ENCODE results near the gene PLXNB1.
"Not testable (repeated sequence)": the region's sequence is repeated elsewhere in the genome, so short reads cannot be mapped to it uniquely, and the experiment has no call there.

PLXNB1 gene

DNA sequence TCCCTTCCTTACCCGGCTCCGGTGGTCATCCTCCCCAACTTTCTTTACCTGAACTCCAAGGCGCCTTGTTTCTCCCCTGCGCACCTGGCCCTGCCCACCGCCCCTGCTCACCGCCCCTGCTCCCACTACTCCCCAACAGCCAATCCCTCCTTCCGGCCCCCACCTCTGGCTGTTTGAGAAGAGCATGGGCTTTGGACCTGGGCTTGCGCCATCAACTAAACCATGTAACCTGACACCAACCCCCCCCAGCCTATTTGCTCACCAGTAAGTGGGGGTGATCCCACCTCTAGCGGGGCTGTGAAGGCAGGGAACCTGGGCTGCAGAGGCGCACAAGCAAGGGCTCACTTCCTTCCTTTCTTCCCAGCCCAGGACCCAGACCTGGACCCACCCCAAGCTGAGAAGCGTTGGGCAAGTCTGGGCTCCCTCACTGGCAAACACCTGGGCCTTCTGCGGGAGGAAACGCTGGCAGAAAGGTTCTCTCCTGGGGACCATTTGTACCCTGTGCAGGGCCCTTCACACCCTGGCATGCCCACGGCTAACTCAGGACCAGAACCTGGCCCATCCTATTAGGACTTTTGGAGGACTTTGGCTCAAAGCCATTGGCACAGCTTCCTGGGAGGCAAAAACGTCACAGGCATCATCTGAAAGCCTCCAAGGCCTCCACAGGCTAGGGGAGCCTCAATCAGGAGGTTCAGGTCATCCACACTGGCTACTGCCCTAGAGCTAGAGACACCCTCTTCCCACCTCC is at the start of gene PLXNB1:
PLXNB1 (minus strand) TSS at position 127 of the 748 bp plus-strand sequence. CDS start 5,475 bp downstream, outside the sequence.
- DNase-seq (ENCODE audit: low read depth): no peak

GRCh38 chr3:48478626-48479555 is 49.0 kb upstream of the PLXNB1 start:
- no peak for DNase-seq (ENCODE audit: low read depth)

DNA sequence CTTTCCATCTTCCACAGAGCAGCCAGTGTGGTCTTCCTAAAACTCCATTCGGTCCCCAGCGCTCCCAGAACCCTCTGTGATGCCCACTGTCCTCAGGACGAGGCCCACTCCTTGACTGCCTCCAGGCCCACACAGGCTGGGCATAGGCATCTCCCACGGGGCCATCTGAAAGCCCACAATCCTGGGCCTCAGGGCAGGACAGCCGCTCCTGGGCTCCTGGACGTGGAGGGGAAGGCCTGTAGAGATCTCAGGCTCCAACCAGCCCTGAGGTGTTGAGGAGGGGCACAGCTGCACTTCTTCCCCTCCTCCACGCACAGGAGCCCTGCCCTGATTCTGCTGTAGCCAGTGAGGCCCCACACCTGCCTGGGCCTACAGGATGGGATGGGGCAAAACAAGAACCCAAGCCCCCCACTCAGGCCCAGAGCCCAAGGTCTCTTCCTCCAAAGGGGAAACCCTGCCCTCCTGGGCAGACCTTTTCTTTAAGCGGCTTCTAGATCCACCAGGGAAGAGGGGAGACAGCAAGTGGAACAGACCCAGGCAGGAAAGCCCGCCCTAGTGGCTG is 48.2 kb upstream of the PLXNB1 start:
- DNase-seq (ENCODE audit: low read depth): no peak

- no peak for DNase-seq (ENCODE audit: low read depth)
Measured at GRCh38 chr3:48476426-48477053, 46.7 kb upstream of the PLXNB1 start.

DNA sequence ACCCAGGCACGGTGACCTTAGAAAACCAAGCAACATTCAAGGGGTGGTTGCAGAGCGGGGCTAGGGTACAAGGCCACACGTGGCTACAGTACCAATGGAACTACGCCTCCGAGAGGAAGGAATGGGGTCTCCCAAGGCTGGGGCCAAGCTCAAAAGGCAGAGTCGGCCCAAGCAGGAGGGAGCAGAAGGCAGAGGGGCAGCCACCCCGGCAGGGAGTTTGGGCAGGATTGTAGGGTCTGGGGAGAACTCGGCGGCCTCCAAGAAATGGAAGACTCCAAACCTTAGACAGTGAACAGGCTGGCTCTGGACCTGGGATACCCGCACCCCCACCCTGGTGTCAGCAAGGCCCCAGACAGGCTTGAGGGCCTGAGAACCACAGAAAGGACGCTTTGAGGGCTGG is 45.3 kb upstream of the PLXNB1 start:
- no peak for DNase-seq (ENCODE audit: low read depth)

- no peak for DNase-seq (ENCODE audit: low read depth)
Measured at GRCh38 chr3:48474619-48475018, 44.7 kb upstream of the PLXNB1 start.

GRCh38 chr3:48474031-48474430 is 44.1 kb upstream of the PLXNB1 start:
- not testable (repeated sequence) for DNase-seq (ENCODE audit: low read depth)

GRCh38 chr3:48473617-48473952 is 43.7 kb upstream of the PLXNB1 start:
- DNase-seq (ENCODE audit: low read depth): no peak

DNA sequence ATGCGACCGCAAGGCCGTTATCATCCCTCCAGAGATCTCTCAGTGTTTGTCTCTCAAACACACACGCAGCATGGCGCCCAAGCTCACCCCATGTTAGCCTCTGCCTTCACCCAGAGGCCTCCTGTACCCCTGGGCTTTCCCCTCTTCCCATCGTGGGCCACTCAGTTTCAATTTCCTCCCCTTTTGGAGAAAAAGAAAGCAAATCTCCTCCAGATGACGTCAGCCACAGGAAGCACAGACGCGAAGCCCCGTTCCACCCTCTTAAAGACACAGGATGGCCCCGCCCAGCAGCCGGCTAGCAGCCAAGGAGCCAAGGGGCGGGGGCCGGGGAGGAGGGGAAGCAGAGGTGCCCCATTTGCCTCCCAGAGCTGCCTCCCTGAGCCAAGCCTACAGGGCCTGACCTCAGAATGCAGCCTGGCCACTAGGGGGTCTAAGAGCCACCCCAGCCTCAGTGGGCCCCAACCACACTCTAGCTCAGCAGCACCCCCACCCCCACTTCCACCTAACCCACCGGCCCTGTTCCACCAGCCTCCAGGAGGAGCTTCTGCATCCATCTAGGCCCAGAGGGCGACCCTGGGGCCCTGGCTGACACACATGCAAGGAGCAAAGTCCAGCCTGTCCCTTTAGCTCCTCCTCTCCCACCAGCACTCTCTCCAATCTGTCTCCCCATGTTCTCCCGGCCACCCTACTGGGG is 43.2 kb upstream of the PLXNB1 start:
- peak; percentile 92 for DNase-seq (ENCODE audit: low read depth)

- no peak for DNase-seq (ENCODE audit: low read depth)
Measured at GRCh38 chr3:48472673-48472922, 42.7 kb upstream of the PLXNB1 start.

DNA sequence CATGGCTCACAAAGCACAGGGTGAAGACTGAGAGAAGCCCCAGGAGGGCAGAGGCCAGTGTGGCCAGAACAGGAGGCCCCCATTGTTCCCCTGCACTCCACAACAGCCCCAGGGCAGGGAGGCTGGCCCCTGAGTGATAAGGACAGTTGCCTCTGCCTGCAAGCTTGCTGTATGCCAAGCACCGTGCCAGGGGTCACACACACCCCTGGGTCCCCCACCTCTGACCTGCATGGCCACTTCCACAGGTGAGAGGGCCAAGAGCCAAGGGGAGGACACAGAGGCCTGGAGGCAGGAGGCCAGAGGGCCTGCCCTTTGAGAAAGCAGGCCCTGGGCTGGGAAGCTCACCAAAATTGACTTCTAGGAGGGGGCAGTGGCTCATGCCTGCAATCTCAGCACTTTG is 40.4 kb upstream of the PLXNB1 start:
- DNase-seq (ENCODE audit: low read depth): no peak

DNA sequence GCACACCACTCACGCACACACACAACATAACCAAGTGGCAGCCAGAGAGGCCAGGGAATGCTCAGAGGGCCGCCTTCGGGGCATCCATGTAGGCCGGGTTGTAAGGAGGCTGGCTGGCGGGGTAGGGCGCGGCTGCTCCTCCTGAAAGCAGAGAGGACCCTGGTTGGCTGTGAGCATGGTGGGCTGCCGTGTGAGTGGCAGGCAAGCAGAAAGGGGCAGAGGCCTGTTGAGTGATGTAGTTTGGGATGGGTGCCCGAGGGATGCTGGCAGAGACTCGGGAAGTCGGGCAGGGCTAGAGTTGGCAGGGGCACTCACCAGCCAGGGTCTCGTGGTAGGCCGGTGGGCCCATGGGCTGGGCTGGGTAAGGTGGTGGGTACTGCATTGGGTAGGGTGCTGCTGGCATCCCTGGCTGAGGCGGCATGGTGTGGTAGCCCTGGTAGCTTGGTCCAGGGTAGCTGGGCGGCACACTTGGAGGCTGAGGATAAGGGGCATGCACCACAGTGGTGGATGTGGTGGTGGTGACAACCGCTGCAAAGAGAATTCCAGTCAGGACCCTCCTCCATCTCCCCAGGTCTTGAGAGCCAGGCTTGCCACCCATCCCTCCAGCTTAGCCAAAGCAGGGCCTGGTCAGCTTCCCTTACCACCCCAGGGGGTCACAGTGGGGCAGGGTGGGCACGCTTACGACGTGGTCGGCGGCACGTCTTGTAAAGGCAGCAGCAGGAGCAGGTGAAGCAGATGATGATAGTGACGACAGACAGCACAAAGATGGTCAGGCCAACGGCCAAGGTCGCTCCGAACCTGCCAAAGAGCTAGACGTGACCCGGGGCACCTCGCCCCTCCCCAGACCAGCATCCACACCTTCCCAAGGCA is 39.4 kb upstream of the PLXNB1 start:
- DNase-seq (ENCODE audit: low read depth): no peak

DNA sequence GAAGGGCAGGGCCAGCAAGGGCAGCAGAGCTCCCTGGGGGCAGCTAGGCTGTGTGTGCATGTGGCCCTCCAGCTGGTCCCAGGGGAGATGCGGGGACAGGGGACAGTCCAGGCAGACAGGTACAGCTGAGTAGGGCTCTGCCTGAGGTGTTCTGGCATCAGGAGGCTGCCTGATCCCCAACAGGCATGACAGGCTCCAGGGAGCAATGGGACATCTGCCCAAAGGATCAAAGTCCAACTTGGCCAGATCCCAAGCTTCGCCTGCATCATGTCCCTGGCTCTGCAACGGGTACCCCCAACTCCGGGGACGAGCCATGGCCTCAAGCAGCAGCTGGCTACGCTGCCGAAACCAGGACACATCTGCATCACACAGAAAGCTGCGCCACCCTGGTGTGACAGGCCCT is 38.4 kb upstream of the PLXNB1 start:
- no peak for DNase-seq (ENCODE audit: low read depth)

DNA sequence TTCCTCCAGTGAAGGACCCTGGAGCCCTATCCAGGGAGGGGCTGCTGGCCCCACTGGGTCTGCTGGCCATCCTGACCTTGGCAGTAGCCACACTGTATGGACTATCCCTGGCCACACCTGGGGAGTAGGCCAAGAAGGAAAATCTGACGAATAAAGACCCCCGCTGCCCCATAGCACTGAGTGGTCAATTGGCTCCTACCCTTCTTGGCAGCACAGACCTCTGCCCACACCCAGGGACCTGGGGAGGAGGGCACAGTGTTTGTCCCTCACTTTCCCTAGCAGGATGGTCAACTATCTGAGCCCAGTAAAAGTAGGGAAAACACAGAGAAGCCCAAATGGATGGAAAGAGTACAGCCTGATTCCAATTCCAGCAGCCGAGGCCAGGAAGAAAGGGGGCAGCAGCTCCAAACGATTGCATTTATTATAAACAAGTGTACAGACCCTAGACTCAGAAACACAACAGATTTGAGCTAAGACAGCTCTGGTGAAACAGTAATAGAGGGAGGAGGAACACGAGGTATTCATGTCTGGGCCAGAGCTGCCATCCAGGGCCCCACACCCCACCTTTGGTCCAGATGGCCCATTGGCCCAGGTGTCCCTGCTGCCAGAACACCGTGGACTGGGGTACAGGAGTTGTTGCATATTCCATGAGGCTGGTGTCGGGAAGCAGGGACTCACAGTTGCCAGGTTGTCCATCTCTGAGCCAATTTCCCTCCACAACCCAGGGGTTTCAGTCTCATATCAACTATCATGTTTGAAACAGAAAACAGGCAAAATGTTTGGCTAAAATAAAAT is 37.8 kb upstream of the PLXNB1 start:
- DNase-seq (ENCODE audit: low read depth): no peak

DNA sequence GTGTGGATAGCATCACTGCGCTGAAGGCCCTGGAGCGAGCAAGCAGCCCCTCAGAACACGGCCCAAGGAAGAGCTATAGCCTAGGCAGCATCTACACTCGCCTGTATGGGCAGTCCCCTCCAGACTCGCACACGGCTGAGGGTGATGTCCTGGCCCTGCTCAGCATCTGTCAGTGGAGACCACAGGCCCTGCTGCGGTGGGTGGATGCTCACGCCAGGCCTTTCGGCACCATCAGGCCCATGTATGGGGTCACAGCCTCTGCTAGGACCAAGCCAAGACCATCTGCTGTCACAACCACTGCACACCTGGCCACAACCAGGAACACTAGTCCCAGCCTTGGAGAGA is 37.2 kb upstream of the PLXNB1 start:
- no peak for DNase-seq (ENCODE audit: low read depth)

DNA sequence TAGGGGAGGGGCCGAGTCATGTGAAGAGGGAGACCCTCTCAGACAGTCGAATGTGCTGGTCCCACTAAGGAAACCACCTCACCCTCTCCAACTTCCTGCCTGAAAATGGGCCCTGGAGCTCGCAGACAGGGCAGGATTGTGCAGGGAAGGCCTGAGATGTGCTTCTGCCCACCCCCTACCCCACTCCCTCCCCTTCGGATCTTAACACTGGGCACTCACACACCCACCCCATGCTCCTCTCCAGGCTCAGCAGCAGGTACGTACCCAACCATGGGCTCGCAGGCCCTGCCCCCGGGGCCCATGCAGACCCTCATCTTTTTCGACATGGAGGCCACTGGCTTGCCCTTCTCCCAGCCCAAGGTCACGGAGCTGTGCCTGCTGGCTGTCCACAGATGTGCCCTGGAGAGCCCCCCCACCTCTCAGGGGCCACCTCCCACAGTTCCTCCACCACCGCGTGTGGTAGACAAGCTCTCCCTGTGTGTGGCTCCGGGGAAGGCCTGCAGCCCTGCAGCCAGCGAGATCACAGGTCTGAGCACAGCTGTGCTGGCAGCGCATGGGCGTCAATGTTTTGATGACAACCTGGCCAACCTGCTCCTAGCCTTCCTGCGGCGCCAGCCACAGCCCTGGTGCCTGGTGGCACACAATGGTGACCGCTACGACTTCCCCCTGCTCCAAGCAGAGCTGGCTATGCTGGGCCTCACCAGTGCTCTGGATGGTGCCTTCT is 36.7 kb upstream of the PLXNB1 start:
- DNase-seq (ENCODE audit: low read depth): no peak

GRCh38 chr3:48465531-48466378 is 35.9 kb upstream of the PLXNB1 start:
- peak; percentile 78 for DNase-seq (ENCODE audit: low read depth)

- no peak for DNase-seq (ENCODE audit: low read depth)
Measured at GRCh38 chr3:48465237-48465530, 35.3 kb upstream of the PLXNB1 start.

DNA sequence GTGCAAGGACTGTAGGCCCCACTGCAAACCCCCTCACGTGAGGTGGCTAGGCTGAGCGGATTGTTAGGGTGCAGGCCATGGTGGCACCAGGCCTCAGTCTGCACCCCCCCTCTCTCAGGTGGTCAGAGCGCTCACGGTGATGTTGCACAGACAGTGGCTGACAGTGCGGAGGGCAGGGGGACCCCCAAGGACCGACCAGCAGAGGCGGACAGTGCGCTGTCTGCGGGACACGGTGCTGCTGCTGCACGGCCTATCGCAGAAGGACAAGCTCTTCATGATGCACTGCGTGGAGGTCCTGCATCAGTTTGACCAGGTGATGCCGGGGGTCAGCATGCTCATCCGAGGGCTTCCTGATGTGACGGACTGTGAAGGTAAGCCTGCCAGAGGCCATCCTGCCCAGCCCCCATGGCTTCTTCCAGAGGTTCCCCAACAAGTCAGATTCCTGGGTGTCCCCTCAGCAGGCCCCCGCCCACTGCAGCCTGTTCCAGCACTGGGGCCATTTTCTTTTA is 34.9 kb upstream of the PLXNB1 start:
- DNase-seq (ENCODE audit: low read depth): no peak

Data from activated T-cell treated with anti-CD3 and anti-CD28 coated beads for 48 hours (primary cell).